Measurements from ENCODE around the gene LRRC41. TPM values are rescaled to one million over a fixed set of nuclear protein-coding genes. Genes with fewer than 3 reads are reported as not detected.
"Not testable (repeated sequence)": the region's sequence is repeated elsewhere in the genome, so short reads cannot be mapped to it uniquely, and the experiment has no call there.

Gene LRRC41
- total and polyA plus RNA-seq, 12 donors: 15.4 to 52.5 (median 41.7) TPM

GRCh38 chr1:46236882-46237281 is 66.5 kb downstream of the LRRC41 start:
- Histone ChIP-seq H3K9me3 (peaks cover 0 to 11% (median 4%) of the 10 kb centered on the region in 11 donors), H3K4me1 (no peaks in the 10 kb centered on the region), H3K36me3 (no peaks in the 10 kb centered on the region), H3K27me3 (no peaks in the 10 kb centered on the region), H3K27ac (no peak overlapping the region), H3K4me3 (no peak overlapping the region)
- DNase-seq (no peak), ATAC-seq (no peak)
- intact Hi-C loops (cut with DNase I): no loop called here
- TF ChIP-seq CTCF (IDR thresholded peaks at IDR 0.05): no peak
- 92 to 94% methylated on average over 4 of the region's 4 CpGs for WGBS, 2 donors

- H3K27ac ChIP-seq; H3K4me1 ChIP-seq; H3K27me3 ChIP-seq; ATAC-seq; intact Hi-C loops (cut with DNase I); H3K9me3 ChIP-seq; DNase-seq; H3K4me3 ChIP-seq; H3K36me3 ChIP-seq: not testable (repeated sequence)
- WGBS, 2 donors: 95 to 98% methylated on average over 3 of the region's 3 CpGs
Observed at GRCh38 chr1:46231231-46231630, 72.2 kb downstream of the LRRC41 start.

Other genes starting within 250 kb of the LRRC41 start
- 10 to 100 TPM; 22.9 to 54.5 (median 40.1) TPM for gene PIK3R3, start 171.0 kb downstream of the LRRC41 start, total RNA-seq
- gene PIK3R3, start 171.0 kb downstream of the LRRC41 start, polyA plus RNA-seq: 10 to 100 TPM; 15.4 to 31.6 TPM
- 1 to 10 TPM in 9 of 10 donors, under 1 TPM in 1; 0.80 to 2.3 (median 1.7) TPM for gene TSPAN1, start 128.5 kb downstream of the LRRC41 start, total RNA-seq
- gene TSPAN1, start 128.5 kb downstream of the LRRC41 start, polyA plus RNA-seq: 1 to 10 TPM; 1.3 to 5.3 TPM
- gene P3R3URF, start 127.1 kb downstream of the LRRC41 start, total RNA-seq: not detected
- gene P3R3URF, start 127.1 kb downstream of the LRRC41 start, polyA plus RNA-seq: not detected
- gene POMGNT1, start 105.2 kb downstream of the LRRC41 start, total RNA-seq: 100 to 1,000 TPM; 125 to 164 (median 147) TPM
- gene POMGNT1, start 105.2 kb downstream of the LRRC41 start, polyA plus RNA-seq: 100 to 1,000 TPM in 1 of 2 donors, 10 to 100 TPM in 1; 74.3 to 132 TPM
- 10 to 100 TPM in 3 of 10 donors, 1 to 10 TPM in 7; 5.5 to 13.5 (median 8.0) TPM for gene LURAP1, start 100.3 kb downstream of the LRRC41 start, total RNA-seq
- gene LURAP1, start 100.3 kb downstream of the LRRC41 start, polyA plus RNA-seq: 1 to 10 TPM; 6.4 to 7.3 TPM
- gene RAD54L, start 55.9 kb downstream of the LRRC41 start, total RNA-seq: 1 to 10 TPM in 3 of 10 donors, under 1 TPM in 6, not detected in 1; 0.42 to 2.8 (median 0.68) TPM
- 1 to 10 TPM in 1 of 2 donors, under 1 TPM in 1; 0.35 to 1.0 TPM for gene RAD54L, start 55.9 kb downstream of the LRRC41 start, polyA plus RNA-seq
- gene UQCRH, start 82 bp upstream of the LRRC41 start, total RNA-seq: 1,000 to 10,000 TPM in 5 of 10 donors, 100 to 1,000 TPM in 5; 759 to 1,195 (median 1,005) TPM
- gene UQCRH, start 82 bp upstream of the LRRC41 start, polyA plus RNA-seq: 1,000 to 10,000 TPM in 1 of 2 donors, 100 to 1,000 TPM in 1; 819 to 1,588 TPM
- 10 to 100 TPM; 12.5 to 18.7 (median 16.5) TPM for gene NSUN4, start 37.2 kb upstream of the LRRC41 start, total RNA-seq
- 1 to 10 TPM; 9.6 to 9.9 TPM for gene NSUN4, start 37.2 kb upstream of the LRRC41 start, polyA plus RNA-seq
- gene FAAH, start 90.7 kb upstream of the LRRC41 start, total RNA-seq: 1 to 10 TPM; 1.8 to 9.8 (median 3.1) TPM
- gene FAAH, start 90.7 kb upstream of the LRRC41 start, polyA plus RNA-seq: 10 to 100 TPM in 1 of 2 donors, 1 to 10 TPM in 1; 2.4 to 16.4 TPM
- not detected for gene DMBX1, start 186.2 kb upstream of the LRRC41 start, total RNA-seq
- not detected for gene DMBX1, start 186.2 kb upstream of the LRRC41 start, polyA plus RNA-seq
- gene KNCN, start 248.0 kb upstream of the LRRC41 start, total RNA-seq: not detected
- not detected for gene KNCN, start 248.0 kb upstream of the LRRC41 start, polyA plus RNA-seq